22Rv1 (cell line): ENCODE measurements around the gene CDK5RAP3.

Experiments used
- H3K27ac ChIP-seq: fragments of 450-650 bp; 2 replicates; pipeline ENCODE4 v1.5.1; 2017
- ZFX ChIP-seq: fragments of 450-650 bp; IDR thresholded peaks from 2 replicates; pipeline ENCODE4 v1.6.1; 2017; ENCODE audit warnings: antibody characterized with exemption, borderline replicate concordance
- TF ChIP-seq, protein P1 (sequence below): fragments of 450-650 bp; IDR thresholded peaks from 2 replicates; pipeline ENCODE4 v1.5.1; 2017; ENCODE audit warnings: mild to moderate bottlenecking

The CDK5RAP3 gene

DNA sequence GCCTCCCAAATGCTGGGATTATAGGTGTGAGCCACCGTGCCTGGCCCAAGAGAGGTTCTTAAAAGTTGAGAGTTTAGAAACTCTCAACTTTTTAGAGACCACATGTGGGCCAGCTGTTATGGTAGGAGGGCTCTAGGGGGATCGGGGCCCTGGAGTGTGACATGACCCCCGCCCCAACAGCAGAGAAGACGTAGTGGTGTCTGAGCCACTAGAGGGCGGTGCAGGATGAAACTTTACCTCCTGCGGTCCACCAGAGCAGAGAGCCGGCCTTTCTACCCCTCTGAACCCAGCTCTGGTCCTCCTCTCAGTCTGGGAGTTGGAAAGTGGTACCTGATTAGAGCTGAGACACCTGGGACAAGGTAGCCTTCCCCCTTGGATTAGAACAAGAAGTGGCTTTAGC, 7.4 kb downstream of the CDK5RAP3 start:
- no peak overlapping the region for H3K27ac ChIP-seq
- no peak for TF ChIP-seq ZFX
- TF ChIP-seq, protein P1, sequence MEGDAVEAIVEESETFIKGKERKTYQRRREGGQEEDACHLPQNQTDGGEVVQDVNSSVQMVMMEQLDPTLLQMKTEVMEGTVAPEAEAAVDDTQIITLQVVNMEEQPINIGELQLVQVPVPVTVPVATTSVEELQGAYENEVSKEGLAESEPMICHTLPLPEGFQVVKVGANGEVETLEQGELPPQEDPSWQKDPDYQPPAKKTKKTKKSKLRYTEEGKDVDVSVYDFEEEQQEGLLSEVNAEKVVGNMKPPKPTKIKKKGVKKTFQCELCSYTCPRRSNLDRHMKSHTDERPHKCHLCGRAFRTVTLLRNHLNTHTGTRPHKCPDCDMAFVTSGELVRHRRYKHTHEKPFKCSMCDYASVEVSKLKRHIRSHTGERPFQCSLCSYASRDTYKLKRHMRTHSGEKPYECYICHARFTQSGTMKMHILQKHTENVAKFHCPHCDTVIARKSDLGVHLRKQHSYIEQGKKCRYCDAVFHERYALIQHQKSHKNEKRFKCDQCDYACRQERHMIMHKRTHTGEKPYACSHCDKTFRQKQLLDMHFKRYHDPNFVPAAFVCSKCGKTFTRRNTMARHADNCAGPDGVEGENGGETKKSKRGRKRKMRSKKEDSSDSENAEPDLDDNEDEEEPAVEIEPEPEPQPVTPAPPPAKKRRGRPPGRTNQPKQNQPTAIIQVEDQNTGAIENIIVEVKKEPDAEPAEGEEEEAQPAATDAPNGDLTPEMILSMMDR, result peak; percentile 78

DNA sequence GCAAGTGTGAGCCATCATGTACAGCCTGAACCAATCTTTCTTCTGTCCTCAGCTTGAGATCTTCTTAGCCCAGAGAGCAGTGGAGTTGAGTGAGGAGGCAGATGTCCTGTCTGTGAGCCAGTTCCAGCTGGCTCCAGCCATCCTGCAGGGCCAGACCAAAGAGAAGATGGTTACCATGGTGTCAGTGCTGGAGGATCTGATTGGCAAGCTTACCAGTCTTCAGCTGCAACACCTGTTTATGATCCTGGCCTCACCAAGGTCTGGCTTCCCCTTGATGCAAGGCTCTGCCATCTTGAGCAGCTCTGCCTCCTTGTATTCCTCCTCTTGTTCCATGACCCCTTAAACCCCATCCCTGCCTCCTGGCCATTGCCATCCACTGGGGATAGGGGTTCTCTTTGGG, 9.6 kb downstream of the CDK5RAP3 start:
- no peak overlapping the region for H3K27ac ChIP-seq
- TF ChIP-seq ZFX, result no peak
- TF ChIP-seq, protein P1, result no peak

GRCh38 chr17:47981462-47981861, 10.5 kb downstream of the CDK5RAP3 start:
- no peak overlapping the region for H3K27ac ChIP-seq

DNA sequence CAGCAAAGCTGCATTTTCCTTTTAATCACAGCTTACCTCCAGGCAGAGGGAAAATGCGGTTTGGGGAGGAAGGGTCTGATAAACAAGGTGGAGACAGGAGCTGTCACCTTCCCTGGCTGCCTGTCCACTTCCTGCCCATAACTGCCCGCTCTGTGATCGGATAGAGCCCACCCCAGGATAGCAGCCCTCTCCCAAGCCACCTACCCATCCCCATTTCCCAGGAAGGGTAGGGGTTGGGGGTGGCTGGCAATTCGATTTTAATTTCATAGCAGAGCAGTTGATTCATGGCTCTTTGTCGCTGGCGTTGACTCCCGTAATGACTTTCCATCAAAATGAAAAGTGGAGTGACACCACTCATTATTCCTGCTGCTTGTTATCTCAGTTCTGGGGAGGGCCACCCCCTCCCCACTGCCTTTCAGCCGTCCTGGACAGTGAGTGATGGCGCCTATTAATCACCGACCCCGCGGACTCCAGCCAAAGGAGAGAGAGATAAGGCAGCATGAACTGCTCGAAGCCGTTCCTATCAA, 11.2 kb downstream of the CDK5RAP3 start:
- TF ChIP-seq, protein P1, result no peak
- no peak for TF ChIP-seq ZFX
- no peak overlapping the region for H3K27ac ChIP-seq

More at GRCh38 chr17:47981462-47981861, 10.5 kb downstream of the CDK5RAP3 start:
- TF ChIP-seq, protein P1, result no peak
- TF ChIP-seq ZFX, result no peak

GRCh38 chr17:47982645-47983390, 11.9 kb downstream of the CDK5RAP3 start:
- TF ChIP-seq, protein P1, result no peak
- no peak for TF ChIP-seq ZFX
- H3K27ac ChIP-seq, result no peak overlapping the region

GRCh38 chr17:47983492-47984223, 12.7 kb downstream of the CDK5RAP3 start:
- no peak overlapping the region for H3K27ac ChIP-seq

More at GRCh38 chr17:47983492-47984223, 12.7 kb downstream of the CDK5RAP3 start:
- TF ChIP-seq ZFX, result no peak
- TF ChIP-seq, protein P1, result no peak
